ENCODE data around the gene NLN. TPM values are rescaled to one million over a fixed set of nuclear protein-coding genes. Genes with fewer than 3 reads are reported as not detected.

The NLN gene
- total RNA-seq, 4 donors from 2014 or later = 8.4 to 31.6 (median 14.5) TPM

- no peak for TF ChIP-seq CTCF (IDR thresholded peaks at IDR 0.05)
- ATAC-seq (ENCODE audit: low FRiP score) (no peak), DNase-seq (ENCODE audit: low spot score) (no peak)
These were observed 28.0 kb downstream of the NLN start for GRCh38 chr5:65749956-65750355.

GRCh38 chr5:65750938-65751337, 28.9 kb downstream of the NLN start:
- no peak for TF ChIP-seq CTCF (IDR thresholded peaks at IDR 0.05)
- ATAC-seq (ENCODE audit: low FRiP score) (no peak), DNase-seq (ENCODE audit: low spot score) (no peak)

GRCh38 chr5:65753189-65753588, 31.2 kb downstream of the NLN start:
- no peak for TF ChIP-seq CTCF (IDR thresholded peaks at IDR 0.05)

GRCh38 chr5:65758546-65759144, 36.6 kb downstream of the NLN start:
- ATAC-seq (ENCODE audit: low FRiP score) (no peak), DNase-seq (ENCODE audit: low spot score) (no peak)

More at GRCh38 chr5:65753189-65753588, 31.2 kb downstream of the NLN start:
- ATAC-seq (ENCODE audit: low FRiP score) (no peak), DNase-seq (ENCODE audit: low spot score) (no peak)

GRCh38 chr5:65760504-65761275, 38.7 kb downstream of the NLN start:
- no peak for TF ChIP-seq CTCF (IDR thresholded peaks at IDR 0.05)
- DNase-seq (ENCODE audit: low spot score) (no peak), ATAC-seq (ENCODE audit: low FRiP score) (no peak)

More at GRCh38 chr5:65758546-65759144, 36.6 kb downstream of the NLN start:
- no peak for TF ChIP-seq CTCF (IDR thresholded peaks at IDR 0.05)

GRCh38 chr5:65762234-65762633, 40.2 kb downstream of the NLN start:
- no peak for TF ChIP-seq CTCF (IDR thresholded peaks at IDR 0.05)
- ATAC-seq (ENCODE audit: low FRiP score) (no peak), DNase-seq (ENCODE audit: low spot score) (no peak)

- TF ChIP-seq CTCF (IDR thresholded peaks at IDR 0.05) = no peak
- ATAC-seq (ENCODE audit: low FRiP score) = no peak
- no peak for DNase-seq (ENCODE audit: low spot score)
These were observed 43.6 kb downstream of the NLN start for GRCh38 chr5:65765582-65765981.

All from omental fat pad (tissue), 4 donors.